Duodenal mucosa (tissue), 2 donors: ENCODE data around the gene MEMO1.
A peak's percentile ranks its signal among the peaks of the same experiment; 100 is the strongest.
"Not testable (repeated sequence)": the region's sequence is repeated elsewhere in the genome, so short reads cannot be mapped to it uniquely, and the experiment has no call there.

ENCODE experiments used
- H3K27ac ChIP-seq: one replicate; pipeline ENCODE4 v1.7.0; 2013; ENCODE audit warnings: low read depth, low read length
- H3K27me3 ChIP-seq, 2 donors: one replicate each; pipeline ENCODE4 v1.7.0; 2013; ENCODE audit warnings: low read length in 2 of 2, control low read depth in 1 of 2; ENCODE audit not compliant: insufficient read depth in 2 of 2, control insufficient read depth in 1 of 2
- H3K36me3 ChIP-seq, 2 donors: one replicate each; pipeline ENCODE4 v1.7.0; 2013; ENCODE audit warnings: low read length in 2 of 2, control low read depth in 1 of 2; ENCODE audit not compliant: insufficient read depth in 2 of 2, control insufficient read depth in 1 of 2
- H3K4me1 ChIP-seq, 2 donors: one replicate each; pipeline ENCODE4 v1.7.0; 2013; ENCODE audit warnings: low read length in 2 of 2, control low read depth in 1 of 2; ENCODE audit not compliant: insufficient read depth in 2 of 2, control insufficient read depth in 1 of 2
- H3K4me3 ChIP-seq, 2 donors: one replicate each; pipeline ENCODE4 v1.7.0; 2013; ENCODE audit warnings: low read length in 2 of 2, low read depth in 1 of 2
- H3K9ac ChIP-seq, 2 donors: one replicate each; pipeline ENCODE4 v1.7.0; 2013; ENCODE audit warnings: low read length in 2 of 2, low read depth in 1 of 2
- H3K9me3 ChIP-seq, 2 donors: one replicate each; pipeline ENCODE4 v1.7.0; 2013; ENCODE audit warnings: low read length in 2 of 2, control low read depth in 1 of 2; ENCODE audit not compliant: control insufficient read depth in 1 of 2

Gene MEMO1

DNA sequence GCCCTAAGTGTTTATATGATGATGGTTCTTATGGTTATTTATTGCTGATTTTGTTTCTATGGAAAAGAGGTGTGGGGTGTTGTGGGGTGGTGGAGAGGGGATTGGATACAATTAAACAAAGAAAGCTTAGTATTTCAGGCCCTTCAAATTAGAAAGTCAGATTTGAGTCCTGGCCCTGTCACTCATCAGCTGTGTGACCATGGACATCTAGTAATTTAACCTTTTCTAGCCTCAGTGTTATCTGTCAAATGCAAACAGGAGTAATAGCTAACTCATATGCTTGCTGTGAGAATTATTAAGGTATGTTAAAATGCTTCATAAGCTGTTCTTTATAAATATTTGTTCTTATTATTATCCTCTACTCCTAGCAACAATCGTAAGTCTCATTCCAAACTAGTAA is 2.1 kb upstream of the MEMO1 start:
- Histone ChIP-seq H3K9me3 (no peaks in the 10 kb centered on the region), H3K27ac (no peak overlapping the region), H3K4me1 (peaks cover 5 to 10% of the 10 kb centered on the region in 2 donors), H3K27me3 (no peaks in the 10 kb centered on the region), H3K9ac (no peak overlapping the region), H3K4me3 (no peak overlapping the region), H3K36me3 (peaks cover 3 to 5% of the 10 kb centered on the region in 2 donors)

DNA sequence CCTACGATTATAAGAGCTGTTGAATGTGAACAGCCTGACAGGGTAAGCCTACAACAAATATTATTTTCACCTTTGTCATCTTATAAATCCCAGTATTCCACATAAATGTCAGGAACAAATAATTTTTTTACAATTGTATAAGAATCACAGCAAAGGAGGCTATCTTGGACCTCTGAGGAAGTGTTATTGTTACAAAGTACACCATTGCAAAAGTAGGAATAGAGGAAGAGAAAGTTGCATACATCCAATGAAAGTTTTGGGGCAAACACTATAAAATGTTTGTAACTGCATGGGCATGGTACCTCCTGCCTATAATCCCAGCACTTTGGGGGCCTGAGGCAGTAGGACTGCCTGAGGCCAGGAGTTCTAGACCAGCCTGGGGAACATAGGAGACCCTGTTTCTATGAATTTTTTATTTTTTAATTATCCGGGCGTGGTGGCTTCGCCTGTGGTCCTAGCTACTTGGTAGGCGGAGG is 715 bp upstream of the MEMO1 start:
- peaks cover 10 to 16% of the 10 kb centered on the region in 2 donors for H3K4me1 ChIP-seq
- H3K4me3 ChIP-seq = peak overlapping the region; percentile 93 to 95
- no peaks in the 10 kb centered on the region for H3K27me3 ChIP-seq
- no peaks in the 10 kb centered on the region for H3K36me3 ChIP-seq
- peak overlapping the region; percentile 91 for H3K27ac ChIP-seq
- H3K9ac ChIP-seq = peak overlapping the region; percentile 67 to 82
- no peaks in the 10 kb centered on the region for H3K9me3 ChIP-seq

DNA sequence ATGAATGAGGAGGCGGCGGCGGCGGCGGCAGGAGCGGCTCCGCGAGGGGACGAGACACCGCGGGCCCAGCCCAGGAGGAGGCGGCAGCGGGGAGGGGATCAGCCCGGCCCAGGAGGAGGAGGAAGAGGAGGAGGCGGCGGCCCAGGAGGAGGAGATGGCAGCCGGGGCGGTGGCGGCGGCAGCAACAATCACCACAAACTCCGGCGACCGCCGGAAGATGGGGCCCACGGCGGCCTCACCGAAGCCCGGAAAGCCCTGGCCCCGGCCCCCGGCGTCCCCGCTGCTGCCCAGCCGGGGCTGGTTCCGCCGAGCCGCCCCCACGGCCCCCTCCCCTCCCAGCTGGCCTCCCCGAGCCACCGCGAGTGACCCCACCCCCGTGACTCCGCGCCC is 533 bp downstream of the MEMO1 start:
- not testable (repeated sequence) for H3K9me3 ChIP-seq, H3K27ac ChIP-seq, H3K4me3 ChIP-seq, H3K36me3 ChIP-seq, H3K9ac ChIP-seq, H3K27me3 ChIP-seq
- peaks cover 10 to 20% of the 10 kb centered on the region in 2 donors for H3K4me1 ChIP-seq

DNA sequence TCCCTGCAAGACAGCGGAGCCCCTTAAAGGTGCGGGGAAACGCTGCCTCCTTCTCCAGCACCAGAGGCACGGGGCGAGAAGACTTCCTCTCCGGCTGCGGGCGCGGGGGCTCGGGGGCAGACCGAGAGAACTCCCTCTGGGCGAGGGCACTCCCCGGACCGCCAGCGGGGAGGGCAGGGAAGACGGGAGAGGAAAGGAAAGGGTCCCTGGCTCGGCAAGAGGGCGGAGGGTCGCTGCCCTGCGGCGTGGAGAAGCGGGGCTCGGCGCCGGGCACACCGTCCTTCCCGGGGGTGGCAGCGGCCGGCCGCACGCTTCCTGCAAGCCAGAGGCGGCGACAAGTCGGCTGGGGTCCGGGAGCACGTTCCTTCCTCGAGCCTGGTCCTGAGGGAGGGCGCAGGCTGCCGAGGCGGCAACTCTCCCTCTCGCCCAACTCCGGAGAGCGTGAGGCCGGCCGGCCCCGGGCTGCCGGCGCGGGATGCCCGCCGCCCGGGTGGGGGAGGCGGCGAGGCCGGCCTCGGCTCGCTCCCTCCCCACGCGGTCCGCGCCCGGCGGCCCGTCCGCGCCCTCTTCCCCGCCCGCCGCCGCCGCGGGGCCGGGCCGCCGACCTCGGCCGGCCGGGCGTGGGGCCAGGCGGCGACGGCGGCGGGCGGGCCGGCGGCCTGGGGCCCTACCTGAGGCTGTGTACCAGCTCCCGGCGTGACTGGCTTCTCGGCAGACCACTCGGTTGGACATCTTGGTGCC is 1.1 kb downstream of the MEMO1 start:
- Histone ChIP-seq H3K9me3 (no peaks in the 10 kb centered on the region), H3K27me3 (no peaks in the 10 kb centered on the region), H3K4me1 (peaks cover 10 to 20% of the 10 kb centered on the region in 2 donors), H3K4me3 (peak overlapping the region; percentile 74 to 88), H3K27ac (peak overlapping the region; percentile 75), H3K36me3 (no peaks in the 10 kb centered on the region), H3K9ac (peak overlapping the region; percentile 58 to 67)

DNA sequence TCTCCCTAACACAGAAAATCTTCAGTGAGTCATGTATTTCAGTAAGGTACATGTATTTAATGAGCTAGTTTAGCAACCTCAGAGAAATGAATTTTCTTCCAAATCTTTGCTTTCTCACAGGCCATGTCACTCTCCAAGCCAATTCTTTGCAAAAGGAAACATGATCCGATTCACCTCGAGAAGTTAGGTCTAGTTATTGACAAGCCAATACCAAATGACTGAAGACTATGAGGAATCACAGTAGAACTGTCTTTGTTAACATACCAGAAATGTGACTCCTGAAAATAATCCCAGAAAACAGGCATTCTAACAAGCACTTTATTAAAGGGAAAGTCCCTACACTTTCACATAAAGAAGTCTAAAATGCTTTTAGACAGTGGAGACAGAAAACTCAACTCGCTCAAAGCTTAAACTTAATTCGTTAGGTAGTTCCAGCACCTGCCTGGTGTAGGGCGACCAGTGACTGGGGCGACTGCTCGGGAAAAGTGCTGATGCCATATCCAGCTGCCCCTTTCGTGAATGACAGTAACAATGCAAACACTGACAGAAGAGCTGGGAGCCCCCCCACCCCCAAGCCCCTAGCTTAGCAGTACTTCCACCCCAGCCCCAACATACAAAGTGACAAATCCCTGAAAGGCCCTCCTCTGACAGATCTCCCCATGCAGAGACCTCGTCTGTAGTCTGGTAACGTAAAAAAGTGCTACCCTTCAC is 1.8 kb downstream of the MEMO1 start:
- Histone ChIP-seq H3K4me1 (peaks cover 10 to 20% of the 10 kb centered on the region in 2 donors), H3K27ac (peak overlapping the region; percentile 75), H3K36me3 (no peaks in the 10 kb centered on the region), H3K9ac (peak overlapping the region; percentile 58 to 67), H3K27me3 (no peaks in the 10 kb centered on the region), H3K9me3 (no peaks in the 10 kb centered on the region), H3K4me3 (peak overlapping the region; percentile 74 to 88)

DNA sequence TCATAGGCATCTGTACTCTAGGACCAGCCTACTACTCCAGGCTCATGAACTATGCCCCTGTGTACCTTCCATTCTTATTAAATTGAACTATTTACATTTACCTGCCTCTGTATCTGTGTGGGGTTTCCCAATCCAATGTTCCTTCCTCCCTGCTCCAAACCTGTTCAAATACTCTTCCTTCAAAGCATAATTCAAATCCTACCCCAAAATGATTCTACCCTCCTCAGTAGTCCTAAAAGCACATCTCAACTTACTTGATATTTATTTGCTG is 3.8 kb downstream of the MEMO1 start:
- H3K9ac ChIP-seq = no peak overlapping the region
- H3K27me3 ChIP-seq = no peaks in the 10 kb centered on the region
- H3K4me3 ChIP-seq = no peak overlapping the region
- H3K4me1 ChIP-seq = peaks cover 10 to 20% of the 10 kb centered on the region in 2 donors
- H3K9me3 ChIP-seq = no peaks in the 10 kb centered on the region
- H3K36me3 ChIP-seq = no peaks in the 10 kb centered on the region
- H3K27ac ChIP-seq = no peak overlapping the region

DNA sequence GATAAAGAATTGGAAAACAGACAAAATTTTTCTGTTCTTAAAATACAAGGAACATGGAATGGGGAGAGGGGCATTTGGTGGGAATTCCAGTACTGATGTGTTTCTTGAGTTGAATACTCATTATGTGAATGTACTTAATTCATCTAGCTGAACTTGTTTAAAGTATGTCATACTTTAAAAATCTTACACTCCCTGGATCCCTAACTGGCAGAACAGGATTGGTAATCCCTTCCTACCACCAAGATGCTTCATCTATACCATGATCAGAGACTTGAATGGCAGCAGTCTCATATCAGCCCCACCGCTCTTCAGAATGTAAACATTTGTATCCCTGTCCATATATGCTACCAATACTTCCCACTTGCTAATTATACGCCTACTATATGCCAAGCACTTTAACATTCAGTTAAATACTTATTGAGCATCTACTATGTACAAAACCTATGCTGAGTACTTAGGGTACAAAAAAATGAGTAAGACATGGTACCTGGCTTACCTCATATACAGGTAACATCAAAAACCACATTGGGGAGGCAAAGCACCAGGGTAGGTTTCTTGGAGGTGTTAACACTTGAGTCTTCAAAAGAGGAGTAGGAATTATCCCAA is 5.3 kb downstream of the MEMO1 start:
- no peaks in the 10 kb centered on the region for H3K9me3 ChIP-seq
- H3K9ac ChIP-seq = no peak overlapping the region
- H3K4me3 ChIP-seq = no peak overlapping the region
- no peak overlapping the region for H3K27ac ChIP-seq
- peaks cover 4 to 14% of the 10 kb centered on the region in 2 donors for H3K4me1 ChIP-seq
- H3K27me3 ChIP-seq = no peaks in the 10 kb centered on the region
- H3K36me3 ChIP-seq = no peaks in the 10 kb centered on the region

DNA sequence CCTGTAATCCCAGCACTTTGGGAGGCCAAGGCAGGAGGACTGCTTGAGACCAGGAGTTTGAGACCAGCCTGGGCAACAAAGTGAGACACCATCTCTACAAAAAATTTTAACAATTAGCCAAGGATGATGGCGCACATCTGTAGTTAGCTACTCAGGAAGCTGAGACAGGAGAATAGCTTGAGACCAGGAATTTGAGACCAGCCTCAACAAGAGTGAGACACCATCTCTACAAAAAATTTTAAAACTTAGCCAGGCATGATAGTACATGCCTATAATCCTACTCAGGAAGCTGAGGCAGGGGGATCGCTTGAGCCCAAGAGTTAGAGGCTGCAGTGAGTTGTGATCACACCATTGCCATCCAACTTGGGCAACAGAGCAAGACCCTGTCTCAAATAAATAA is 7.0 kb downstream of the MEMO1 start:
- Histone ChIP-seq H3K27ac (no peak overlapping the region), H3K9ac (no peak overlapping the region), H3K36me3 (no peaks in the 10 kb centered on the region), H3K4me1 (peaks cover 4 to 14% of the 10 kb centered on the region in 2 donors), H3K27me3 (no peaks in the 10 kb centered on the region), H3K4me3 (no peak overlapping the region), H3K9me3 (no peaks in the 10 kb centered on the region)

DNA sequence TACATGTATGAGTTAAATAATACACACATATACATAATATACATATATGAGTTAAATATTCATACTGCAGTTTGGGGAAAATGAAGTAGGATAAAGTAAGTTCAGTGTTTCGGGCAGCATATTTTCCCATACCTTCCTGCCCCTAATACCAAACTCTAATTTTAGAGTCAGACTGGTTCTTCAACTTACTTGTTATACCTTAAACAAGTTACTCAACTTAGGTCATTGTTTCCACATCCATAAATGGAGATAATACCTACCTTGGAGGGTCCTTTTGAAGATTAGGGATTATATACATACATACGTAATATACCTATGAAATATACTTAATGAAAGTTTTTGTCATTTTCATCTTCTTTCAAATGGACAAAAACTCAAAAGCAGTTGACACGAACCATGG is 8.4 kb downstream of the MEMO1 start:
- H3K27ac ChIP-seq = no peak overlapping the region
- H3K27me3 ChIP-seq = no peaks in the 10 kb centered on the region
- H3K4me1 ChIP-seq = peaks cover 4 to 5% of the 10 kb centered on the region in 2 donors

DNA sequence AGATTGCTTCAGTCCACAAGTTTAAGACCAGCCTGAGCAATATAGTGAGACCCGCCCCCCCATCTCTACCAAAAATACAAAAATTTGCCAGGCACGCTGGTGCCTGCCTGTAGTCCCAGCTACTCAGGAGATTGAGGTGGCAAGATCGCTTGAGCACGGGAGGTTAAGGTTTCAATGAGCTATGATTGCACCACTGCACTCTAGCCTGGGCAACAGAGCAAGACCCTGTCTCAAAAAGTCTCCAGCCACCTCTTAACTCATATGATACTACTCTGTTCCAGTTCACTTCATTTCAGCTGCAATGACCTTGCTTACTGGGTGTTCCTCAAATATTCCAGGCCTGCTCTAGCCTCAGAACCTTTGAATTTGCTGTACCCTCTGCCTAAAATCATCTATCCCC is 11.4 kb downstream of the MEMO1 start:
- Histone ChIP-seq H3K27ac (no peak overlapping the region), H3K4me1 (no peaks in the 10 kb centered on the region), H3K36me3 (no peaks in the 10 kb centered on the region), H3K27me3 (no peaks in the 10 kb centered on the region), H3K4me3 (no peak overlapping the region), H3K9me3 (no peaks in the 10 kb centered on the region), H3K9ac (no peak overlapping the region)

More for the DNA sequence above, 8.4 kb downstream of the MEMO1 start:
- Histone ChIP-seq H3K9ac (no peak overlapping the region), H3K36me3 (no peaks in the 10 kb centered on the region), H3K4me3 (no peak overlapping the region), H3K9me3 (no peaks in the 10 kb centered on the region)
